Epithelial cell of alveolus of lung (primary cell): ENCODE measurements around the gene VPS50. TPM values are rescaled to one million over a fixed set of nuclear protein-coding genes. Genes with fewer than 3 reads are reported as not detected.

Source experiments
- total RNA-seq: library from RNA; depleted of rRNA; stranded (reverse); fragments of >200 nt; gene quantifications from 2 replicates; pipeline ENCODE4 v1.2.1, GENCODE V29; 2015

Gene VPS50
- 9.8 and 24.4 TPM in 2 replicates for total RNA-seq

GRCh38 chr7:93231799-93232672 is at the start of gene VPS50:
Gene VPS50 (plus strand): TSS chr7:93232366. CDS start chr7:93232468, 102 bp downstream.

GRCh38 chr7:93226310-93226709 is 5.9 kb upstream of the VPS50 start, which contains the start of gene HEPACAM2:
Gene HEPACAM2 (minus strand): TSS chr7:93226469.

Other genes starting within 250 kb of the VPS50 start
- 7.7 and 12.9 TPM in 2 replicates for gene SAMD9, start 114.4 kb upstream of the VPS50 start, total RNA-seq
- 1.0 and 6.6 TPM in 2 replicates for gene SAMD9L, start 84.0 kb upstream of the VPS50 start, total RNA-seq
- not detected in 2 replicates for gene HEPACAM2, start 5.9 kb upstream of the VPS50 start, total RNA-seq